K562 (cell line): ENCODE measurements around the gene RACK1. TPM values are rescaled to one million over a fixed set of nuclear protein-coding genes. Genes with fewer than 3 reads are reported as not detected.
A peak's percentile ranks its signal among the peaks of the same experiment; 100 is the strongest.

Experiments used
- ETV5 ChIP-seq: sonication (generic); formaldehyde crosslinking; IDR thresholded peaks from 2 replicates; pipeline ENCODE4 v1.4.0; 2020; ENCODE audit warnings: low read depth, mild to moderate bottlenecking, missing genetic modification reagents
- HMGN3 ChIP-seq: IDR thresholded peaks from 2 replicates; pipeline ENCODE4 v1.6.1; 2011; ENCODE audit warnings: borderline replicate concordance, low read depth, mild to moderate bottlenecking, mixed read lengths, low read length; ENCODE audit not compliant: insufficient read length; ENCODE audit errors: extremely low read depth
- NELFE ChIP-seq: IDR thresholded peaks from 2 replicates; pipeline ENCODE4 v1.6.1; 2011; ENCODE audit warnings: mild to moderate bottlenecking; ENCODE audit not compliant: insufficient read depth, insufficient read length
- ZBTB8A ChIP-seq: fragments of 450-650 bp; IDR thresholded peaks from 2 replicates; pipeline ENCODE4 v1.6.1; 2018; ENCODE audit warnings: mild to moderate bottlenecking, moderate library complexity; ENCODE audit not compliant: partially characterized antibody
- ZFP30 ChIP-seq: fragments of 250-450 bp; sonication (Bioruptor Pico); IDR thresholded peaks from 2 replicates; pipeline ENCODE4 v1.8.0; 2022; ENCODE audit warnings: moderate library complexity, mild to moderate bottlenecking, inconsistent platforms, borderline replicate concordance
- polyA plus RNA-seq, 8 experiments: library from polyadenylated mRNA; depleted of rRNA in 4 of 8; stranded (reverse) in 5 of 8; unstranded in 3 of 8; fragments of >200 nt; fragmentation: Nextera tagmentation in 2 of 8; fragmentation: Illumina TruSeq in 1 of 8; extraction: Ambion mirVana in 2 of 8; extraction: Trizol in 1 of 8; gene quantifications; 2 replicates each; pipeline versions ENCODE4 v1.2.1 to v1.2.3, GENCODE V29; 2011 to 2014; ENCODE audit warnings: inconsistent platforms in 1 of 8, missing spikeins in 1 of 8
- total RNA-seq, 7 experiments: library from RNA; depleted of rRNA in 6 of 7; stranded (reverse); fragments of >200 nt in 6 of 7; fragmentation: Illumina TruSeq in 2 of 7; extraction: Trizol in 2 of 7; gene quantifications; 2 replicates each; pipeline versions ENCODE4 v1.2.1 to v1.2.3, GENCODE V29; 2011 to 2021; ENCODE audit warnings: low replicate concordance in 1 of 7
- TF ChIP-seq, protein P1 (sequence below): fragments of 450-650 bp; IDR thresholded peaks from 2 replicates; pipeline ENCODE4 v1.6.1; 2016; ENCODE audit warnings: mild to moderate bottlenecking, moderate library complexity
- TF ChIP-seq, protein P2 (sequence below), 2 experiments: fragments of 450-650 bp; conservative IDR thresholded peaks; 2 replicates each; pipeline ENCODE4 v1.6.1; 2017; ENCODE audit warnings: mild to moderate bottlenecking in 2 of 2, moderate library complexity in 2 of 2
- TF ChIP-seq, protein P3 (sequence below): IDR thresholded peaks from 2 replicates; pipeline ENCODE4 v1.6.1; 2011; ENCODE audit not compliant: insufficient read length; ENCODE audit errors: extremely low read depth
- TF ChIP-seq, protein P4 (sequence below): sonication (generic); formaldehyde crosslinking; IDR thresholded peaks from 2 replicates; pipeline ENCODE4 v1.8.0; 2022; ENCODE audit warnings: missing genetic modification reagents, mild to moderate bottlenecking, moderate library complexity, borderline replicate concordance

RACK1 gene
- total and polyA plus RNA-seq, 9 of the 15 experiments (the other 6 are each of a cell fraction or from before 2014, with no cell fraction given): 2,303 to 5,311 (median 3,833) TPM

DNA sequence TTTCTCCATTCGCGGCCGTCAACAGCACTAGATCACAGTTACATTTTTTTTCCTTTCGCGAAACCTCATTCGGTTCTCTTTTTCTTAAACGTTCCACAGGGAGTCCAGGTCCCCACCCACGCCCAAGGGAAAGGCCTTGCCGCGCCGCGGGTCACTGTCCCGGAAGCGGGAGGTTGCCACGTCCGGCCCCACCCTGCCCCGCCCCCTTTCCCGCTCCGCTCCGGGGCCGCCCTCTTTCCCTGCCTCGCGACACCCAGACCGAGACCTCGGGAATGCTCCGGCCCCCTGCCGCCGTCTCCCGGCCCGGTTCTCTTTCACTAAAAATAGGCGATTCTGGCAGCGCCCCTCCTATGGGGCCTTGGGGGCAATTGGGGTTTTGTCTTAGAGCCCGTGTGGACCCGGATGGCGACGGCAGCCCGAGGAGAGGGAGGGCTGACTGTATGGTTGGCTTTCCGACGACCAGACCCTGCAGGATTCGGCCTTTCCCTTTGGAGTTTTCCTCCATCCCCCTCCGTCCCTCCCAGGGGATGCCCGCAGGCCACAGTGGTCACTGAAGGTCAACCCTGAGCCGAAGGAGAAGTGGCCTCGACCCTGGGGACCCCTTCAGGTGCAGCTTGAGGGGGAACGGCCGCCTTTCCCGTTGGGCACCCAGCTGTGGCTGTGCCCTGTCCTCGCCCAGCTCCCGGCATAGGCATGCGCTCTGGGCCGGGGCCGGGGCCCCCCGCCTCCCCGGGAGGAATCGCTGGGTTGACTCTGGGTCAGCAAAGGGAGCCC, 2.8 kb upstream of the RACK1 start (continued):
- TF ChIP-seq, protein P1, sequence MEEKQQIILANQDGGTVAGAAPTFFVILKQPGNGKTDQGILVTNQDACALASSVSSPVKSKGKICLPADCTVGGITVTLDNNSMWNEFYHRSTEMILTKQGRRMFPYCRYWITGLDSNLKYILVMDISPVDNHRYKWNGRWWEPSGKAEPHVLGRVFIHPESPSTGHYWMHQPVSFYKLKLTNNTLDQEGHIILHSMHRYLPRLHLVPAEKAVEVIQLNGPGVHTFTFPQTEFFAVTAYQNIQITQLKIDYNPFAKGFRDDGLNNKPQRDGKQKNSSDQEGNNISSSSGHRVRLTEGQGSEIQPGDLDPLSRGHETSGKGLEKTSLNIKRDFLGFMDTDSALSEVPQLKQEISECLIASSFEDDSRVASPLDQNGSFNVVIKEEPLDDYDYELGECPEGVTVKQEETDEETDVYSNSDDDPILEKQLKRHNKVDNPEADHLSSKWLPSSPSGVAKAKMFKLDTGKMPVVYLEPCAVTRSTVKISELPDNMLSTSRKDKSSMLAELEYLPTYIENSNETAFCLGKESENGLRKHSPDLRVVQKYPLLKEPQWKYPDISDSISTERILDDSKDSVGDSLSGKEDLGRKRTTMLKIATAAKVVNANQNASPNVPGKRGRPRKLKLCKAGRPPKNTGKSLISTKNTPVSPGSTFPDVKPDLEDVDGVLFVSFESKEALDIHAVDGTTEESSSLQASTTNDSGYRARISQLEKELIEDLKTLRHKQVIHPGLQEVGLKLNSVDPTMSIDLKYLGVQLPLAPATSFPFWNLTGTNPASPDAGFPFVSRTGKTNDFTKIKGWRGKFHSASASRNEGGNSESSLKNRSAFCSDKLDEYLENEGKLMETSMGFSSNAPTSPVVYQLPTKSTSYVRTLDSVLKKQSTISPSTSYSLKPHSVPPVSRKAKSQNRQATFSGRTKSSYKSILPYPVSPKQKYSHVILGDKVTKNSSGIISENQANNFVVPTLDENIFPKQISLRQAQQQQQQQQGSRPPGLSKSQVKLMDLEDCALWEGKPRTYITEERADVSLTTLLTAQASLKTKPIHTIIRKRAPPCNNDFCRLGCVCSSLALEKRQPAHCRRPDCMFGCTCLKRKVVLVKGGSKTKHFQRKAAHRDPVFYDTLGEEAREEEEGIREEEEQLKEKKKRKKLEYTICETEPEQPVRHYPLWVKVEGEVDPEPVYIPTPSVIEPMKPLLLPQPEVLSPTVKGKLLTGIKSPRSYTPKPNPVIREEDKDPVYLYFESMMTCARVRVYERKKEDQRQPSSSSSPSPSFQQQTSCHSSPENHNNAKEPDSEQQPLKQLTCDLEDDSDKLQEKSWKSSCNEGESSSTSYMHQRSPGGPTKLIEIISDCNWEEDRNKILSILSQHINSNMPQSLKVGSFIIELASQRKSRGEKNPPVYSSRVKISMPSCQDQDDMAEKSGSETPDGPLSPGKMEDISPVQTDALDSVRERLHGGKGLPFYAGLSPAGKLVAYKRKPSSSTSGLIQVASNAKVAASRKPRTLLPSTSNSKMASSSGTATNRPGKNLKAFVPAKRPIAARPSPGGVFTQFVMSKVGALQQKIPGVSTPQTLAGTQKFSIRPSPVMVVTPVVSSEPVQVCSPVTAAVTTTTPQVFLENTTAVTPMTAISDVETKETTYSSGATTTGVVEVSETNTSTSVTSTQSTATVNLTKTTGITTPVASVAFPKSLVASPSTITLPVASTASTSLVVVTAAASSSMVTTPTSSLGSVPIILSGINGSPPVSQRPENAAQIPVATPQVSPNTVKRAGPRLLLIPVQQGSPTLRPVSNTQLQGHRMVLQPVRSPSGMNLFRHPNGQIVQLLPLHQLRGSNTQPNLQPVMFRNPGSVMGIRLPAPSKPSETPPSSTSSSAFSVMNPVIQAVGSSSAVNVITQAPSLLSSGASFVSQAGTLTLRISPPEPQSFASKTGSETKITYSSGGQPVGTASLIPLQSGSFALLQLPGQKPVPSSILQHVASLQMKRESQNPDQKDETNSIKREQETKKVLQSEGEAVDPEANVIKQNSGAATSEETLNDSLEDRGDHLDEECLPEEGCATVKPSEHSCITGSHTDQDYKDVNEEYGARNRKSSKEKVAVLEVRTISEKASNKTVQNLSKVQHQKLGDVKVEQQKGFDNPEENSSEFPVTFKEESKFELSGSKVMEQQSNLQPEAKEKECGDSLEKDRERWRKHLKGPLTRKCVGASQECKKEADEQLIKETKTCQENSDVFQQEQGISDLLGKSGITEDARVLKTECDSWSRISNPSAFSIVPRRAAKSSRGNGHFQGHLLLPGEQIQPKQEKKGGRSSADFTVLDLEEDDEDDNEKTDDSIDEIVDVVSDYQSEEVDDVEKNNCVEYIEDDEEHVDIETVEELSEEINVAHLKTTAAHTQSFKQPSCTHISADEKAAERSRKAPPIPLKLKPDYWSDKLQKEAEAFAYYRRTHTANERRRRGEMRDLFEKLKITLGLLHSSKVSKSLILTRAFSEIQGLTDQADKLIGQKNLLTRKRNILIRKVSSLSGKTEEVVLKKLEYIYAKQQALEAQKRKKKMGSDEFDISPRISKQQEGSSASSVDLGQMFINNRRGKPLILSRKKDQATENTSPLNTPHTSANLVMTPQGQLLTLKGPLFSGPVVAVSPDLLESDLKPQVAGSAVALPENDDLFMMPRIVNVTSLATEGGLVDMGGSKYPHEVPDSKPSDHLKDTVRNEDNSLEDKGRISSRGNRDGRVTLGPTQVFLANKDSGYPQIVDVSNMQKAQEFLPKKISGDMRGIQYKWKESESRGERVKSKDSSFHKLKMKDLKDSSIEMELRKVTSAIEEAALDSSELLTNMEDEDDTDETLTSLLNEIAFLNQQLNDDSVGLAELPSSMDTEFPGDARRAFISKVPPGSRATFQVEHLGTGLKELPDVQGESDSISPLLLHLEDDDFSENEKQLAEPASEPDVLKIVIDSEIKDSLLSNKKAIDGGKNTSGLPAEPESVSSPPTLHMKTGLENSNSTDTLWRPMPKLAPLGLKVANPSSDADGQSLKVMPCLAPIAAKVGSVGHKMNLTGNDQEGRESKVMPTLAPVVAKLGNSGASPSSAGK: peak; percentile 53
- no peak for TF ChIP-seq ZFP30 (CRISPR knock-in tag)
- TF ChIP-seq, protein P2, sequence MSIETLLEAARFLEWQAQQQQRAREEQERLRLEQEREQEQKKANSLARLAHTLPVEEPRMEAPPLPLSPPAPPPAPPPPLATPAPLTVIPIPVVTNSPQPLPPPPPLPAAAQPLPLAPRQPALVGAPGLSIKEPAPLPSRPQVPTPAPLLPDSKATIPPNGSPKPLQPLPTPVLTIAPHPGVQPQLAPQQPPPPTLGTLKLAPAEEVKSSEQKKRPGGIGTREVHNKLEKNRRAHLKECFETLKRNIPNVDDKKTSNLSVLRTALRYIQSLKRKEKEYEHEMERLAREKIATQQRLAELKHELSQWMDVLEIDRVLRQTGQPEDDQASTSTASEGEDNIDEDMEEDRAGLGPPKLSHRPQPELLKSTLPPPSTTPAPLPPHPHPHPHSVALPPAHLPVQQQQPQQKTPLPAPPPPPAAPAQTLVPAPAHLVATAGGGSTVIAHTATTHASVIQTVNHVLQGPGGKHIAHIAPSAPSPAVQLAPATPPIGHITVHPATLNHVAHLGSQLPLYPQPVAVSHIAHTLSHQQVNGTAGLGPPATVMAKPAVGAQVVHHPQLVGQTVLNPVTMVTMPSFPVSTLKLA (conservative IDR thresholded peaks at IDR 0.05): peak; percentile 57 to 73
- no peak for TF ChIP-seq ZBTB8A
- TF ChIP-seq HMGN3: peak; percentile 49
- peak; percentile 82 for TF ChIP-seq ETV5 (CRISPR knock-in tag)
- TF ChIP-seq, protein P3, sequence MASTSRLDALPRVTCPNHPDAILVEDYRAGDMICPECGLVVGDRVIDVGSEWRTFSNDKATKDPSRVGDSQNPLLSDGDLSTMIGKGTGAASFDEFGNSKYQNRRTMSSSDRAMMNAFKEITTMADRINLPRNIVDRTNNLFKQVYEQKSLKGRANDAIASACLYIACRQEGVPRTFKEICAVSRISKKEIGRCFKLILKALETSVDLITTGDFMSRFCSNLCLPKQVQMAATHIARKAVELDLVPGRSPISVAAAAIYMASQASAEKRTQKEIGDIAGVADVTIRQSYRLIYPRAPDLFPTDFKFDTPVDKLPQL: no peak
- TF ChIP-seq, protein P4, sequence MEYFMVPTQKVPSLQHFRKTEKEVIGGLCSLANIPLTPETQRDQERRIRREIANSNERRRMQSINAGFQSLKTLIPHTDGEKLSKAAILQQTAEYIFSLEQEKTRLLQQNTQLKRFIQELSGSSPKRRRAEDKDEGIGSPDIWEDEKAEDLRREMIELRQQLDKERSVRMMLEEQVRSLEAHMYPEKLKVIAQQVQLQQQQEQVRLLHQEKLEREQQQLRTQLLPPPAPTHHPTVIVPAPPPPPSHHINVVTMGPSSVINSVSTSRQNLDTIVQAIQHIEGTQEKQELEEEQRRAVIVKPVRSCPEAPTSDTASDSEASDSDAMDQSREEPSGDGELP (CRISPR knock-in tag): 0 out of 2 replicates have a peak, but pooled peaks have one; percentile 29
- TF ChIP-seq NELFE: no peak
